HG02759 (cell line): ENCODE measurements around the gene PDE3B.
"Not testable (repeated sequence)": the region's sequence is repeated elsewhere in the genome, so short reads cannot be mapped to it uniquely, and the experiment has no call there.

Experiments
- ATAC-seq: cut with Tn5 transposase; IDR thresholded peaks from one replicate; pipeline ENCODE4 v1.9.1; 2021; ENCODE audit warnings: mild to moderate bottlenecking, moderate library complexity; ENCODE audit not compliant: unreplicated experiment

The PDE3B gene

DNA sequence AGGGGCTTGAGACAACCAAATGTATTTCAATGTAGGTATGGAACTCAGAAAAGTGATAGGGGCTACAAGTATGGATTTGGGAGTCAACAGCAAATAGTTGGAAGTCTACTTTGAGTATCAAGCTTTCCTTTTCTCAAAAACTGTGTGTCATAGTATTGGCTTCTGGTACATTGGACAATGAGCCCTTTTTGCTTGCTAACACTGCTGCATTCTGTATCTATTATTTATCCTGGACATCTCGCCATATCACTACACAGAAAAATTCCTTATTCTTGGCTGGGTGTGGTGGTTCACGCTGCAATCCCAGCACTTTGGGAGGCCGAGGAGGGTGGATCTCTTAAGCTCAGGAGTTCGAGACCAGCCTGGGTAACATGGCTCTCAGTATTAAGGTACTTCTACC lies 230.0 kb downstream of the PDE3B start:
- no peak for ATAC-seq

DNA sequence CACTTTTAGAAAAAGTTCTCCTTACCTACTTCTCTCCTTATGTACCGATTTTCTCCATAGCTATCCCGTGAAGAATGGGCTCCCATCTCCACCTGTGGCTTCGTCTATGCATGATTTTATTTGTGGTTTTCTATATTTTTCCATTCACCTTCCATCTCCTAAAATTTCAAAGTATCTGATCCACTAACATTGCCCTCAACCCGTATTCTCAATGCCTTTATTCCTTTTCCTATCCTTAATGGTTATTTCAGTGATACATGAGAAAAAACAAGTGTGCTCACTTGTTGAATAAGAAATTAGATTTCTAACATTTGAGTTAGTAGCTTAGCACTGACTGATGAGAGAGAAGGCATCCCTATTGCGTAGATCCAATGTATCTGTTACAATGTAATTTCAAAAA lies 231.6 kb downstream of the PDE3B start:
- ATAC-seq, result no peak

DNA sequence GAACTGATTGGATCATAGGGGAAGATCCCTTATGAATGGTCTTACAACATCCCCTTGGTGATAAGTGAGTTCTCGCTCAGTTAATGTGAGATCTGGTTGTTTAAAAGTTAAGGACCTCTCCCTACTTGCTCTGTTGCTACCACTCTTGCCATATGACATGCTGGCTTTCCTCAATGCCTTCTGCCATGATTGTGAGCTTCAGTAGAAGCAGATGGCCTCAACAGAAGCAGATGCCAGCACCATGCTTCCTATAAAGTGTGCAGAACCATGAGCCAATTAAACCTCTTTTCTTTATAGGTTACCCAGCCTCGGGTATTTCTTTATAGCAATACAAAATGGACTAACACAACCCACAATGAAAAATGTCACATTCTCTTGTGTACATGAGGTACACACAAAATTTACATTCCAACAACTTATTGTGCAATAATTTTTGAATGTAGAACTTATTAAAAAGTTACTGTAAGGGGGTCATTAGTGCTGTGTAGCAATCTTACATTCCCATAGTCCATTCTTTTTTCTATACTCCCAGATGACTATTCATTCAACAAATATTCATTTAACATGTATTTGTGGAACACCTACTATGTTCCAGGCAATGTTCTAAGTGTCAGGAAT lies 238.1 kb downstream of the PDE3B start:
- ATAC-seq, result no peak

DNA sequence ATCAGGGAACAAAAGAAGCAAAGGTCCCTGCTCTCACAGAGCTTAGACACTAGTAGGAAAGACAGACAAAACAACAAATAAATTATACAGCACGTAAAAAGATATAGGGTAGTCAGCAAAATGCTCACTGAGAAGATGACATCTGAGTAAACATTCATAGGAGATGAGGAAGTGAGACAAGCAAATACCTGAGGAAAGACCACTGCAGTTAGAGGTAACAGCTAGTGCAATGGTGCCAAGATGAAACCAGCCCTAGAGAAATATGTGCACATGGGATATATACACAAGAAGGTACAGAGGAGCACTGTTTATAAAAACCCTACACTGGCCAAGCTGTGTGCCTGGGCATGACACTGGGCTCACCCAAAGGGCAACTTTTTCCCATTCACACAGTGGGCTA lies 238.6 kb downstream of the PDE3B start:
- ATAC-seq, result no peak

DNA sequence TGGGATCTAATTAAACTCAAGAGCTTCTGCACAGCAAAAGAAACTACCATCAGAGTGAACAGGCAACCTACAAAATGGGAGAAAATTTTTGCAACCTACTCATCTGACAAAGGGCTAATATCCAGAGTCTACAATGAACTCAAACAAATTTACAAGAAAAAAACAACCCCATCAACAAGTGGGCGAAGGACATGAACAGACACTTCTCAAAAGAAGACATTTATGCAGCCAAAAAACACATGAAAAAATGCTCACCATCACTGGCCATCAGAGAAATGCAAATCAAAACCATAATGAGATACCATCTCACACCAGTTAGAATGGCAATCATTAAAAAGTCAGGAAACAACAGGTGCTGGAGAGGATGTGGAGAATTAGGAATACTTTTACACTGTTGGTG lies 240.1 kb downstream of the PDE3B start:
- ATAC-seq, result not testable (repeated sequence)

DNA sequence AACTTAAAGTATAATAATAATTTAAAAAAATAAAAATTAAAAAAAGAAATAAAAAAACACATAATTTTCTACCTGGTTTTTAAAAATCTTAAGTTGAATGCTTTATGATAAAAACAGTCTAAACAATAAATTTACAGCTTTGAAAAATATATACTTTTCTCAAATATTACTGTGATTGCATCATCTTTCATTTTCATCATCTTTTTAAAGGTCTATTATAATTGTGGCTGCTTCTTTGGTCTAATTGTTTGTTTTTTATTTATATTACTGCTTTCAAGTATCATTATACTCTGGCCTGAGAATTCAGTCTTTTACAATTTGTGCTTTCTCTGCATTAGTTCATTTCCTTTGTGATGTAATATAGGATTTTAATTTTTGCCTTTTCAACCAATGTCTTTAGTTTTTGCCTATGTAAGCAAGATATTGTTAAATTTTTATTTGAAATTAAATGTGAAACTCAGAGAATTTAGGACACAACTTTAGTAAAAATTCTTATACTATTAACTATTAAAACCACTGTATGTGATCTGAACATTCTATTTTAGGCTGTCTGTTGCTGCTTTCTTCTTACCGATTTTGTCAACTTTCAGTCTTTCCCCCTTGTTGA lies 241.2 kb downstream of the PDE3B start:
- no peak for ATAC-seq

DNA sequence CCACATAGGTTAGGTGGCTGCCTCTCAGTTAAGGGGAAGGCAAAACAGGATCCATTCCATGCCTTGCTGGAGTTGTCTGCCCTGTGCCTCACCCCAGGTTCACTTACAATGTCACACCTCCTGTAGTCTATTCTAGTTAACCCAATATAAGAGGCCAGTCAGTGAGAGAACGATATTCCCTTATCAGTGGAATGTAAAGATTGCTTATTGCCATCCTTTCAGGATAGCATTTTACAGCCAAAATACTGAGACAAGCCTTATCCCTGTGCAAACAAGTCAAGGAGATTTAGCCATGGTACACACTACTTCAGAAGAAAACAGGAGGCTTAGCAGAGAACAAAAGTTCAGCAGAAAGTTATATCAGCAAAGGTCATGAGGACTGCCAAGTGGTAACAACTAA lies 242.9 kb downstream of the PDE3B start:
- no peak for ATAC-seq

DNA sequence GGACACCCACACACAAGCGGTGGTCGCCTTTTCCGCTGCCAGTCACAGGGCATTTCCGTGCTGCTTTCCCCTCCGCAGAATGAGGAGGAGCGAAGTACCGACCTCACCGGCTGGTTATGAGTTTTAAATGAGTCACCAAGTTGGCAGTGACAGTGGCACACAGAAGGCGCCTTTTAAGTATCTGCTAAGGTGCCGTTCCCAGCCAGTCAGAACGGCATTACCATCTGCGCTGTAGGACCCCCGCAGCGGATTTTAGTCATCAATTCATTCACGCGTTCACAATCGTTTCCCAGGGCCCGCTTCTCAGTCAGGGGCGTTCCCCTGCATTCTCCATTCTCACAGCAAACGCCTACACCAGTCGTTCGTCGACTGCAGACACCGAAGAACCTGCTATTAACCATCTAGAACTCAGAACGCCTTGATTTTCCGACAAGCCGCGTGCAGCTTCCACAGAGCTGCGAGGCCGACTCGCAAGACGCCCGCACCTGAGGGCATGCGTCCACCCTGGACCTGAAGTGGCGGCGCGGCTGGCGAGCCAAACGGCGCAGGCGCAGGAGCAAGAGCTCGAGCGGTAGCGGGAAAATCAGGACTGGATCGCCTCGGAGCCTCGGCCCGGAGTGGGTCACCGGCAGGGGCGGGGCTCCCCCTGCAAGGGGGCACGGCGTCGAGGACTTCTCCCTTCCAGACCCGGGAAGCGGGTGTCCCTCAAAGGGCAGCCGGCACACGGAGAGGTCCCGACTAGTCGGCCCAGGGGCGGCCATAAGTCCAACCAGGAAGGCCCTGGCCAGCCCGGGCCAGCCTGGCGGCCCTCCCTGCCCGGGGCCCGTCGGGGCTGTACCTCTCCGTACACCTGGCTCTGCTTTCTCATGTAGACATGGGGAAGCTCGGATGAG lies 247.8 kb downstream of the PDE3B start:
- ATAC-seq, result peak; percentile 54

DNA sequence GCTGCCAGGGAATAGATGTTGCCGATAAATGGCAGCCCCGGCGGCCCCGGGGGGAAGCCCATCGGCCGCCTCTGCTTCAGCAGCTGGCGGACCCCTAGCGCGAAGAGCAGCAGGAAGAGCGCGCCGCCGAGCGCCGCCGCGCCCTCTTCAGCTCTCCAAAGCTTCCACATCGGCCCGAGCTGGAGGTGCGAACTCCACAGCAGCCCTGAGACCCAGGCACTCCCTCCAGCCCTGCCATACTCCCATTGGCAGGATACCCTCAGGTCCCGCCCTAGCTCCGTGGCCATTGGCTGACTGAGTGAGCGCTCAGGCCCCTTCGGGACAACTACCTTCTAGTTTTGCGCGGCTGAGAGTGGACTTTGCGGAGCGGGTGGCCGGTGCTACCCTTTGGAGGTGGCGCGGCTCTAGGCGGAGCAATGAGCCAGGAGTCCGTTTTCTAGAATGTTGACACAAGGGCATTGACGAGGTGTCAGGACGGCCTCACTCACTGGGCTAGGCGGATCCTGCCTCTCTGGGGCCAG lies 248.5 kb downstream of the PDE3B start, which contains the start of gene CYP2R1:
Gene CYP2R1 (minus strand): TSS at position 196 of the 521 bp plus-strand sequence. CDS start 26 bp downstream, at position 170.
- ATAC-seq, result peak; percentile 93

DNA sequence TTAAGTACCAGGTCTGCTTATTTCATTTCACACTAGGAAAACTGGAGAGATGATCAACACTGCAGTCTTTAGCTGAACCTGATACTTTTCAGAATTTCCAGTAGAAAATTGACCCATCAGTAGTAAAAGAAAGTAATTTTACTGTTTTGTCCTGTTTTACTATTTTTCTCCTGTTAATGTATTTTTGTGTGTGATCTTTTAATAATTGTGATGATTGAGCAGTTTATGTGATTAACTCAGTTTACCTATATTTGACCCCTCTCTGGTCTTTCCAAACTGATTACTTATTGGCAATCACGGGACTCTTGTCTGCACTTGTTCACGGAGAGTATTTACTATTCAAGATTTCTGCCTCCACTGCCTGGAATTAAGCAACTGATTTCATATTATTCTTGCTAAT lies 249.0 kb downstream of the PDE3B start:
- ATAC-seq, result no peak

DNA sequence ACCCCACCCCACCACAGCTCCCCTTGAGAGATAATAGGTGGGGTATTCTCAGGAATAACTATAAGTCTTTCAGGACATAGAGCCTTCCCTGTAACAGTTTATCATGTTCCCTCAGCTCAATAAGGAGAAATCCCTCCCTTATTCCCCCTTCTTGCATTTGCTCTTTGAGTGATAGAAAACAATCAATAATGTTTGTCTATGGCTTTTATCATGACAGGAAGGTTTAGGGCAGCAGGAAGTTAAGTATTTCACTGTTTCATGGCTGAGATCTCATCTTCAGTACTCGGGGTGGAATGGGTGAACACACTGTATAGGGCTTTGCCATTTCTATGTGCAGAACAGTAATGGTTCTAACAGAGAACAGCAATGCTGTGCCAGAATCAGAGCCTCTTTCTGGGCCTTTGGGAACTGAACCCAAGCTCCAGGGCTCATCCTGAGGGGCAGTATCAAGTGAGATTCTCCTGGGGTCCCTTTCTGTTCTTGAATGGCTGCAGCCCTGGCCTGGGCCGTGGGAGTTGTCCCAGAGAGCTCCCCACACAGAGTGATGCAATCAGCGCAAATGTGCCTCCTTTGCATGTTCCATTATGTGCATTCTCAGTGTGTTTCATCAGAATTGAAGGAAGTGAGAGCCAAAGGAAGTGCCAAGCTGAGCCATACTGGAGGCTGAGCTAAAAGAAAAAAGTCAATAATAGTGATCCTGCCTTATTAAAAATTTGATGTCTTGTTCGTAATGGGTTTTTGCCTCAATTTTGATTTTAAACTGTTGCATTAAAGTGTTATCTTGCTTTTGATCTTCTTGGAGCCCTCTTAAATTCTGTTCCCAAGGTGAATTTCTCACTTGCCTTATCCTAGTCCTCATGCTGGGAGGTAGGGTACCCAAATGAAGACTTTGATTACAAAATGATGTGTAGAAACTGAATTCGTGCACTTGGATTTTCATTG lies 251.3 kb downstream of the PDE3B start:
- ATAC-seq, result no peak

DNA sequence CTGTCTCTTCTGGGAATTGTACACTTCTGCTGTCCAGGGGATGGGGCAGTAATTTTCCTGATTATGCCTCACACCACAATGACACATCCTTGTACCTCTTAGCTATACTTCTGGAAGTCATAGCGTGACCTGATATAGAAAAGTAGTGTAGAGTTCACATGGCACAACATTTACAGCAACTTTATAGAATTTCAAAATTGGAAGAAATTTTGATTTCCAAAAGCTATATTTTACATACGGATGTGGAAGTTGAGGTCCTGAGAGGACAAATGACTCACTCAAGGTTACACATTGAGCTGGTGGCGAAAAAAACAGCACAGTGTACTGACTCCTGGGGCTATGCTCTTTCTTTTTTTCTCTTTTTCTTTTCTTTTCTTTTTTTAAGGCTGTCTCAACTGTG lies 254.8 kb downstream of the PDE3B start:
- ATAC-seq, result no peak

DNA sequence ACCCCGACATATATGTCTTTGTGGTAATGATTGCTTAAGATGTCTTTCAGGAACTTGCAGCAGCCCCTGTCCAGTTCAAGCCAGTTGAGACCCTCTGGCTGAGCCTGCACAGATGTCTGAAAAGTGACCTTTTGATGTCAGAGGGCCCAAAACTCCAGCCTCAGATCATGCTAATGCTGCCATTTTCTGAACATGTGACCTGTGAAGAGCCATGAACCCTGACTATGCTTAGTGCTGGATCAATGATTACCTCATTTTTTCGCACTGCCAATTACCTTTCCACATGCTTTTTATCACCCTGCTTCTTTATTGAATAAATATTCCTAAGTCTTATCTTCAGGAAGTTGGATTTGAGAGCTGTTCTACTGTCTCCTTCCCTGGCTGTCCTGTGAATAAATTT lies 255.3 kb downstream of the PDE3B start:
- no peak for ATAC-seq

DNA sequence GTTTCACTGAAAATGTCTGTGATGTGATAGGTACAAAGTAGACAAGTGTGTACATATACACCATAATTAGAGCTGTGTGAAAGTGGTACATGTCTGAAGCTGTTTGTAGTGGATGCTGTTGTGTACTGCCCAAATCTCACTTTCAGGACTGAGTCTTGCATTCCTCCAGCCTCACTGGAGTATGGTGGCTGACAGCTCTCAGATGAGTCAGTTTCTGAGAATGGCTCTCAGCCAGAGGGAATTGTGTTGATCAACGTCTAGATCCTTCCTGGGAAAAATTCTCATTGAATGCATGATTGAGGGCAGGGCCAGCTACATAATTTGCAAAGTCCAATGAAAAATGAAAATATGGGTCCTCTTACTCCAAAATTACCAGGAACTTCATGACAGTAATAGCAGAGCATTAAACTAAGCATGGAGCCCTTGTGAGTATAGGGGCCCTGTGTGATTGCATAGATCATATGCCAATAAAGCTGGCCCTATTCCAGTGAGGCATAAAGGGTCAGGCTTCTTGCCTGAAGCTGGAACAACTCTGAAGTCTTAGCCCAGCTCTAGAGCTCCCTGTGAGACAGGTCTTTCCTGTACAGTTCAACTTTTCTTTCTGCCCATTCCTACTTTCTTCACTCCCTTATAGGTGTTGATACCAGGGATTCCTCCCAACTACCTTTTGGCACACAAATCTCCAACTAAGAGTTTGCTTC lies 259.2 kb downstream of the PDE3B start:
- no peak for ATAC-seq

DNA sequence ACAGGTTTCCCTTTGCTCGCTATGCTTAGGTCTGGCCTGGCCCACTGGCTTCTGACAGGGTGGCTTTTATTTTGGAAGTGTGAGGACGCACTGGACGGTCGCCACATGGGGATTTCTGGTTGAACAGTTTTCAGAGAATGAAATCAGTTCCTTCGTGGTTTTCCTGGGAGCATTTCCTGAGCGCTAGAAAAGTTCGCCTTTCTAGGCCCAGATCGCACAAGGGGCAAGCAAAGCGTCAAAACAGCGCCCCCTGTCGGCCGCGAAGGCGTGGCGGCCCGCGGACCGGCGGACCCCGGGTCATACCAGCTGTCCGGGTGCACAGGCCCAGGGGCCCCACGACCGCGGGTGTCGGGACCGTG lies 261.1 kb downstream of the PDE3B start:
- peak; percentile 53 for ATAC-seq

DNA sequence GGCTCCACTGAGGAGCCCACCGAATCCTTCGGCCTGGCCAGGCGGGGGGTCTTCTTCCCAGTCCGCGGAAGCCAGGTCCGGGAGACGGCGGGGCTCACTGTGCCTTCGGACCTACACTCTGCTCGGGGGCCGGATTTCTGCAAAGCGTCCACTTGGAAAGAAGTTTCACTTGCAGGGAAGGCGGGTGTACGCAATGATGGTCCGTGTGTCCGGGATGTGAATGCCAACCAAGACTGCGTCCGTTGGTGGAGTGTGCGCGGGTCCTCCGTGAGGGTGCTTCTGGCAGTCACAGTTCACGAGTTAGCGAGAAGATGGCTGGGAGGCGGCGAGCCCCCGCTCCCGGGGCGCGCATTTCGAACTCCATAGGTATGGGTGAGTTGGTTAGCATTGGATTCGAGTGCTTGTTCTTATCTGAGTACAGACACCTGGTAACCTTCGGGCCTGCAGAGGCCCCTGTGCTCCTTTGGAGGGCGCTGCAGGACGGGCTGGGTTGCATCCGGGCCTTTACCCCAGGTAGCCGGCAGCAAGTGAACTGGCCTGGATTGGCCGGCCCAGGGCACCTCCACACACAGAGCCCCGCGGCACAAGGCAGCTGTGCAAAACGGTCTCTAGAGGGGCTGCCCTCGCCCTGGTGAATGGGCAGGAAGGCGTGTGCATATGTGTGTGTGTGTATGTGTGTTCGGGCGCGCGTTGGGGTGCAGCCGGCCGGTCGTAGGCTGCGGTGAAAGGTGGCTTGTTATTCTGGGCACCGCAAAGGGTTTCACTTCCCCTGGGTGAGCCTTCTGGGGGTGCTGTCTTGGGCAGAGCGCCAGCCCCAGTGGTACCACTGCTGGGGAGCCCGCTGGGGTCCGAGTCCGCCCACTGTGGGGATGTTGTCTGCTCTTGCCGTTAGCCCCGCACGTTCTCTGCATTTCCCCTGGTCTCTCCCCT lies 261.8 kb downstream of the PDE3B start:
- ATAC-seq, result peak; percentile 67

DNA sequence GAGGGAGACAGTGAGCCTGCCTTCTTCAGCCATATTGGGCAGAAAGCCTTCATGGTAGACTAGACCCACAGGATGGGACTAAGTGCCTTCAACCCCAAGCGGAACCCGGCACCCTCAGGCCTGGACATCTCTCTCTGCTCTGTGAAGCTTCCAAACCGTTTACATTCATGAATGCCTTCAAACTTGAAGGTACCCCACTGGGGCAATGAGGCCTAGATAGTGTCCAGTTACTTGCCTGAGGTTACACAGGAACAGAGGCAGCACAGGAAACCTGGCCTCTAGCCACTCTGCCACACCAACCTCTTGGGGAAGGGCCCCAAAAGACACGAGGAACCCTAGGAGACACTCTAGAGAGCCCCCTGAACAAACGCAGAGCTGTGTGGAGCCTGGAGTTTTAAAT lies 263.0 kb downstream of the PDE3B start:
- no peak for ATAC-seq

DNA sequence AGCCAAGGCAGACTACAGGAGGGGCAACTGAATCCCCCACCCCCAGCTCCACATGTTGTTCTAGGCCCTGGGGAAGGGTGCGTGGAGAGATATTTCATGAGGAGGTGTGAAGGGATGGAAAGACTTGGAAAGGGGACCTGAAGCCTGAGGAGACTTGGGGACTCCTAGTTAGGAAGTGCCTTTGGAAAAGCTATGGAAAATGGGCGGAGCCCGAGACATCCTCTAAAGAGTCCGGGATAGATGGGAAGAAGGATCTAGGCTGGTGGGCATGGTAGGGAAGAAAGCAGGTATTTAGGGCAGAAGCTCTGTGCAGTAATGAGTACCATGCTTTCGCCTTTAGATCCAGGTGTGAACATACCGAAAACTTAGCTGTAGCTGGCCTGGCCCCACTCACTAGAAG lies 263.4 kb downstream of the PDE3B start:
- no peak for ATAC-seq
